ENCODE measurements around the gene ZFP92. TPM values are rescaled to one million over a fixed set of nuclear protein-coding genes. Genes with fewer than 3 reads are reported as not detected.
"Not testable (repeated sequence)": the region's sequence is repeated elsewhere in the genome, so short reads cannot be mapped to it uniquely, and the experiment has no call there.

ZFP92 gene
- total and polyA plus RNA-seq, 8 donors: 0.98 to 2.9 (median 1.2) TPM

DNA sequence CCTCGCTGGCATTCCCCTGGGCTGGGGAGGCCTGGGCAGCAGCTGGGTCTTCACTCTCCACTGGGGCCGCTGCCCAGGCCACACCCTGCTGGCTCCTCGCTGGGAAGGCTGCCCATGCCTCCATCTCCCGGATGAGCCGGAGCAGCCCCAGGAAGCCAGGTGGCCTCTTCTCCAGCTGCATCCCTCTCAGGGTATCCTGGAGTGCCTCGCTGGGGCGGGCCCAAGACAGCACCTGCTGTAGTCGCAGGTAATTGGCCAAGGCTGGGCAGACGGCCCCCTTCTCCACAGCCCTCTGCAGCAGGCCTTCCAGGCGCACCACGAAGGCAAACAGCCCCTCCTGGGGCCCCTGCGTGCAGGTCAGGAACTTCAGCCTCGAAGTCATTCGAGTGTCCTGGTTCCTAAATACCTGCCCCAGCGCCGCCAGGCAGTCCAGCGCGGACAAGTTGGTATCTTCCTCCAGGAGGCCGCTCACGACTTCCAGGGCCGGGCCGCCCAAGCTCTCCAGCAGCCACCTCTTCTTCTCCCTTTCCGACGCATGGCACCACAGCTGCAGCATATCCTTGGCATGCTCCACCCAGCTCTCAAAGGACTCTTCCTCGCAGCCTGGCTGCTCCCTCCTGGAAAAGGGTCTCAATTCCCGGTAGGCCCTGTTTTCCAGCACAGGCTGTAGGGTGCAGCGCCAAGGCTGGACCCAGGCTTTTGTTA lies 13.9 kb upstream of the ZFP92 start:
- TF ChIP-seq CTCF (IDR thresholded peaks at IDR 0.05): no peak
- no peak for ATAC-seq

GRCh38 chrX:153398275-153398960 lies 12.9 kb upstream of the ZFP92 start:
- no peak for DNase-seq
- no peak for TF ChIP-seq CTCF (IDR thresholded peaks at IDR 0.05)

More for the DNA sequence above, 13.9 kb upstream of the ZFP92 start:
- H3K36me3 ChIP-seq: no peaks in the 10 kb centered on the region
- H3K9me3 ChIP-seq: no peaks in the 10 kb centered on the region
- intact Hi-C loops (cut with DNase I): no loop called here
- peaks cover 0 to 6% of the 10 kb centered on the region in 2 donors for H3K27me3 ChIP-seq
- no peaks in the 10 kb centered on the region for H3K4me1 ChIP-seq
- no peak overlapping the region for H3K27ac ChIP-seq
- no peak overlapping the region for H3K4me3 ChIP-seq
- no peak for DNase-seq

DNA sequence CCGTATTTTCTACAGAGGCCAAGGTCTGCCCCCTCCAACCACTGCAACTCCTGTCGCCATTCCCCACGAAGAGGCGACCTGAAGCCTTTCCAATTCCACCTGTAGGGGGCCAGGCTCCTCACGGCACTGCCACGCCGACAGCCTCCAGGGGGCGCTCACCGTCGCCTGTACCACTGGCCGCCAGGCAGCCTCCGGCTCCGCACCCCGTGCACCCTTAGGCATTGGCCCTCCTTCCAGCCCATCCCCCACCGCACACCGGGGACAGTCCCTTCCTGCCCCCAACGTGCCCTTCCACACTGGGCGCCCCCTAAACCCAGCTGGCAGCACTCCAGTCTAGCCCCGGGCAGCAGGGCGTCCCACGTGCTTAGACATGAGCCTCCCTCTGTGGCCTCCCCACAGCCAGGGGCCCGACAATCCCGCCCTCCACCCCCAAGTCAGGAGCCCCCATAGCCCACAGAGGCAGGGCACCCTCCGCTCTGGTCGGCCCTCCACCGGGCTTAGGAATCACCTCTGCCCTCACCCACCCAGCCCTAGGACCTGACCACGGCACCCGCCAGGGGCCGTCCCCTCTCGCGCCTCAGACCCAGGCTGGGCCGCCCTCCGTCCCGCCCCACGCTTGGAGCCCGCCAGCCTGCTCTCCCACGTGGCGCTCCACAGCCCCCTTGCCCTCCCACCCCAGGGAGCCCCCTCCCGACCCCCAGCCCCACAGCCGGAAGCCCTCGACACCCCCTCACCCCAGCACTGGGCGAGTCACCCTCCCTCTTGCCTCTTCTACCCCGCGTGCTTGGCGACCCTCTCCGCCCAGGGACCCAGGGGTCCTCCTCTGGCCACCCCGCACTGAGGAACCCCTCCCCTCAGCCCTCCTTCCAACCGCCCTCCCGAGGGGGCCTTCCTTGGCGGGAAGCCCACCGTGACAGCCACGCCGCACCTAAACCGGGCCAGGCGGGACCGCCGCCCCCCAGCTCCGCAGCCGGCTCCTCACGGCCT lies 10.8 kb upstream of the ZFP92 start:
- peak; percentile 2 to 56 for TF ChIP-seq CTCF (IDR thresholded peaks at IDR 0.05)
- no peak overlapping the region for H3K4me3 ChIP-seq
- peaks cover 0 to 6% of the 10 kb centered on the region in 2 donors for H3K27me3 ChIP-seq
- no peak overlapping the region for H3K27ac ChIP-seq
- H3K4me1 ChIP-seq: no peaks in the 10 kb centered on the region
- intact Hi-C loops (cut with DNase I): no loop called here
- H3K36me3 ChIP-seq: no peaks in the 10 kb centered on the region
- DNase-seq (peak in 1 of 4 donors; percentile 84), ATAC-seq (peak; percentile 69)
- H3K9me3 ChIP-seq: no peaks in the 10 kb centered on the region

More at GRCh38 chrX:153398275-153398960, 12.9 kb upstream of the ZFP92 start:
- Histone ChIP-seq H3K27me3 (peaks cover 0 to 6% of the 10 kb centered on the region in 2 donors), H3K9me3 (no peaks in the 10 kb centered on the region), H3K4me1 (no peaks in the 10 kb centered on the region), H3K36me3 (no peaks in the 10 kb centered on the region), H3K4me3 (no peak overlapping the region), H3K27ac (no peak overlapping the region)
- intact Hi-C loops (cut with DNase I): no loop called here
- ATAC-seq: no peak

- no peak for TF ChIP-seq CTCF (IDR thresholded peaks at IDR 0.05)
- H3K4me3 ChIP-seq: no peak within 1 kb of the TSS
- no peak within 1 kb of the TSS for H3K27ac ChIP-seq
- ATAC-seq (no peak), DNase-seq (no peak)
- H3K27me3 ChIP-seq: peaks cover 0 to 6% of the 10 kb centered on the region in 2 donors
- no peaks in the 10 kb centered on the region for H3K9me3 ChIP-seq
- no peaks in the 10 kb centered on the region for H3K36me3 ChIP-seq
- H3K4me1 ChIP-seq: no peaks in the 10 kb centered on the region
- intact Hi-C loops (cut with DNase I): no loop called here
Observed at GRCh38 chrX:153401133-153401764, 10.0 kb upstream of the ZFP92 start, which contains the start of gene PNMA6E. Gene PNMA6E, minus strand, starts transcription at chrX:153401350. Its CDS starts 2,501 bp downstream, at chrX:153398849.

DNA sequence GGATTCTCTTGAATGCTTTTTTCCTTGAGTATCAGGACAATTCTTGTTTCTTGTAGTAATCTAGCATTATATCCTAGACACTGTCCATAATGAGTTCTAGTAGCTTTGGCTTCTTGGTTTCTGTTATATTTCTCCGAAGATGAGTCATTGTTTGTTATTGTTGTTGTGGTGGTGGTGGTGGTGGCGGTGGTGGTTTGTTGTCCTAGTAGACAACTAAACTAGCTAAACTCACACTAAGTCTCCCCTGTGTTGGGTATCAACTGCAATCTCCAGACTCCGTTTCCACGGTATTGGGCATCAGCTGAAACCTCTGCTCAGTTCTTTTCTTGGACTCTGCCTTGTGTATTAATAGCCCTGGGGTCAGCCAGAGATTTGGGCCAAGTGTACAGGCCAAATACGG lies 6.9 kb upstream of the ZFP92 start:
- H3K4me1 ChIP-seq; DNase-seq; H3K27ac ChIP-seq; intact Hi-C loops (cut with DNase I); H3K27me3 ChIP-seq; H3K36me3 ChIP-seq; H3K9me3 ChIP-seq; ATAC-seq; H3K4me3 ChIP-seq: not testable (repeated sequence)
